Measurements from ENCODE around the gene VPS4B. TPM values are rescaled to one million over a fixed set of nuclear protein-coding genes. Genes with fewer than 3 reads are reported as not detected.

VPS4B gene
- total and polyA plus RNA-seq, 2 donors (not counting 3 experiments of a cell fraction or from before 2014, with no cell fraction given): 10.5 to 54.7 TPM

DNA sequence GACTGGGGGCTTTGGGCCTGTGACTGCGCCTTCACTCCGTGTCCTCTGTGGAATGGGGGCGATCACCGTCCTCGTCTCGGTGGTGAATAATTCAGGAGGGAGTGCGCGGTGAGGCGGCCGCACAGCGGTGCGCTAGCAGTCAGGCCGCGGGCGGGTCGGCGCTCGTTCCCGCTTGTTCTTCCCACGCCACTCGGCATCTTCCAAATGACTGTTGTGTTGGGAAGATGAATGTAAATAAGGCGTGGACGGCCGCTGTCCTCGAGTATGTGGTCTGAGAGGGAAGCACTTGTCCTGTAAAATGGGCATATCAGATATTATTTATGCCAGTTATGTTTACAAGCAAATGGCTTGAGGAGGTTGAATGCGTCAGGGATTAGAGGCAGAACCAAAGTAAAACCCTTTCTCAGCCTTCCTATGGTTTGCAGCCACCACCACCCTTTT is 608 bp upstream of the VPS4B start:
- Histone ChIP-seq H4K20me1 (replicated peaks; ENCODE audit: control insufficient read depth, extremely low read depth, insufficient read depth, low read length) (no peaks in the 10 kb centered on the region), H3K27ac (ENCODE audit: insufficient read depth, low read depth, low read length) (peak overlapping the region; percentile 69), H2AFZ (ENCODE audit: low read depth, low read length) (peak overlapping the region; percentile 65), H3K27me3 (ENCODE audit: control insufficient read depth in 2 of 2, insufficient read depth in 2 of 2, low read length in 2 of 2) (peaks cover 2 to 3% of the 10 kb centered on the region in 2 experiments), H3K9me1 (replicated peaks; ENCODE audit: control insufficient read depth, extremely low read depth, insufficient read depth, low read length) (no peaks in the 10 kb centered on the region), H3K79me2 (ENCODE audit: control insufficient read depth, insufficient read depth, low read length) (peaks cover 39% of the 10 kb centered on the region), H3K9me3 (replicated peaks; ENCODE audit: control insufficient read depth, insufficient read depth, low read length) (no peaks in the 10 kb centered on the region), H3K4me1 (ENCODE audit: control insufficient read depth, extremely low read depth, insufficient read depth, low read length) (peaks cover 10% of the 10 kb centered on the region), H3K36me3 (ENCODE audit: control insufficient read depth in 2 of 2, extremely low read depth in 1 of 2, insufficient read depth in 2 of 2, low read length in 2 of 2) (no peaks in the 10 kb centered on the region), H3K4me2 (ENCODE audit: insufficient read depth, low read length) (peak overlapping the region; percentile 81), H3K4me3 (replicated peaks in 1 of 3; ENCODE audit: insufficient read depth in 1 of 3, low read depth in 1 of 3, low read length in 3 of 3) (peak overlapping the region; percentile 29 to 67 (median 66)), H3K9ac (replicated peaks; ENCODE audit: extremely low read depth, insufficient read depth, low read length) (peak overlapping the region; percentile 94)
- no peak for DNase-seq (ENCODE audit: low read depth, low spot score)
- intact Hi-C loops (cut with micrococcal nuclease): loop anchor here (1.0 to 5.0 kb wide), 6 partner anchors 56 to 708 kb away; partner anchors contain the start of genes KDSR, PHLPP1 and SERPINB8
- dilution Hi-C loops (cut with MboI; ENCODE audit: extremely low pct_ligation_motif_present, low sequenced_read_pairs): no loop called here
- CTCF ChIA-PET: interaction anchor here (1.3 kb wide), 1 partner anchor 16 kb away, joined by 4 read pairs; no protein-coding TSS in a partner anchor
- no peak for FAIRE-seq
- TF ChIP-seq, protein P1, sequence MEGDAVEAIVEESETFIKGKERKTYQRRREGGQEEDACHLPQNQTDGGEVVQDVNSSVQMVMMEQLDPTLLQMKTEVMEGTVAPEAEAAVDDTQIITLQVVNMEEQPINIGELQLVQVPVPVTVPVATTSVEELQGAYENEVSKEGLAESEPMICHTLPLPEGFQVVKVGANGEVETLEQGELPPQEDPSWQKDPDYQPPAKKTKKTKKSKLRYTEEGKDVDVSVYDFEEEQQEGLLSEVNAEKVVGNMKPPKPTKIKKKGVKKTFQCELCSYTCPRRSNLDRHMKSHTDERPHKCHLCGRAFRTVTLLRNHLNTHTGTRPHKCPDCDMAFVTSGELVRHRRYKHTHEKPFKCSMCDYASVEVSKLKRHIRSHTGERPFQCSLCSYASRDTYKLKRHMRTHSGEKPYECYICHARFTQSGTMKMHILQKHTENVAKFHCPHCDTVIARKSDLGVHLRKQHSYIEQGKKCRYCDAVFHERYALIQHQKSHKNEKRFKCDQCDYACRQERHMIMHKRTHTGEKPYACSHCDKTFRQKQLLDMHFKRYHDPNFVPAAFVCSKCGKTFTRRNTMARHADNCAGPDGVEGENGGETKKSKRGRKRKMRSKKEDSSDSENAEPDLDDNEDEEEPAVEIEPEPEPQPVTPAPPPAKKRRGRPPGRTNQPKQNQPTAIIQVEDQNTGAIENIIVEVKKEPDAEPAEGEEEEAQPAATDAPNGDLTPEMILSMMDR (IDR thresholded peaks at IDR 0.05; ENCODE audit: extremely low read depth in 1 of 2, insufficient read depth in 1 of 2, low read depth in 1 of 2, low read length in 2 of 2): peak in 1 of 2 donors; percentile 27
- TF ChIP-seq POLR2AphosphoS5 (IDR thresholded peaks at IDR 0.05; ENCODE audit: insufficient read depth, low read depth, low read length): no peak
- POLR2A ChIA-PET: interaction anchor here (1.0 kb wide), 2 partner anchors 12 to 55 kb away, joined by 5 to 7 read pairs; no protein-coding TSS in a partner anchor
- BruUV-seq (replicated peaks): TSS peak; percentile 98

DNA sequence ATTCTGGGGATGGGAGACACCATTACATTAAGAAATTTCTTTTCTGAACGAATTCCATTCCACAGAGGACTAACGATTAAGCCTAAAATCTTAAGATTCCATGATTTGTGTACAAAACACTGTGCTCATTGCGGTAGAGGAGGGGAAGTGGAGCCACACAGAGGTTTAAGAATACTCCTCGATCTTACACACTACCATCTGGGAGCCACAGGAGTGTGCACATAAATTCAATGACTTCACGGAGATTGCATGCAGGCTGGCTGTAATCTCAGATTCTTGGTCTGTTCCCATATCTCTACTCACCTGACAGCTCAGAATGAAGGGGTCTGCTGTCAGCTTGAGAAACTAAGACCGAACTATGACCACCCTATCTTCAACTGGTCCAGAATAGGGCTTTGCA is 762 bp downstream of the VPS4B start:
- intact Hi-C loops (cut with micrococcal nuclease) (loop anchor here (5.0 kb wide), 2 partner anchors 79 to 99 kb away; no protein-coding TSS in a partner anchor), dilution Hi-C loops (cut with MboI; ENCODE audit: extremely low pct_ligation_motif_present, low sequenced_read_pairs) (no loop called here)
- Histone ChIP-seq H3K36me3 (ENCODE audit: control insufficient read depth in 2 of 2, extremely low read depth in 1 of 2, insufficient read depth in 2 of 2, low read length in 2 of 2) (peaks cover 0 to 2% of the 10 kb centered on the region in 2 experiments), H3K4me1 (ENCODE audit: control insufficient read depth, extremely low read depth, insufficient read depth, low read length) (peaks cover 10% of the 10 kb centered on the region), H3K4me3 (replicated peaks in 1 of 3; ENCODE audit: insufficient read depth in 1 of 3, low read depth in 1 of 3, low read length in 3 of 3) (peak overlapping the region; percentile 67 to 95 (median 83)), H3K9me1 (replicated peaks; ENCODE audit: control insufficient read depth, extremely low read depth, insufficient read depth, low read length) (no peaks in the 10 kb centered on the region), H3K4me2 (ENCODE audit: insufficient read depth, low read length) (peak overlapping the region; percentile 93), H3K9ac (replicated peaks; ENCODE audit: extremely low read depth, insufficient read depth, low read length) (peak overlapping the region; percentile 94), H4K20me1 (replicated peaks; ENCODE audit: control insufficient read depth, extremely low read depth, insufficient read depth, low read length) (no peaks in the 10 kb centered on the region), H3K9me3 (replicated peaks; ENCODE audit: control insufficient read depth, insufficient read depth, low read length) (no peaks in the 10 kb centered on the region), H2AFZ (ENCODE audit: low read depth, low read length) (no peak overlapping the region), H3K27ac (ENCODE audit: insufficient read depth, low read depth, low read length) (peak overlapping the region; percentile 69), H3K79me2 (ENCODE audit: control insufficient read depth, insufficient read depth, low read length) (peaks cover 52% of the 10 kb centered on the region), H3K27me3 (ENCODE audit: control insufficient read depth in 2 of 2, insufficient read depth in 2 of 2, low read length in 2 of 2) (peaks cover 0 to 2% of the 10 kb centered on the region in 2 experiments)
- ChIA-PET POLR2A (no interaction called here), CTCF (interaction anchor here (1.3 kb wide), 1 partner anchor 18 kb away, joined by 4 read pairs; no protein-coding TSS in a partner anchor)
- BruUV-seq (replicated peaks): no TSS peak
- DNase-seq (ENCODE audit: low read depth, low spot score) (no peak), FAIRE-seq (no peak)
- TF ChIP-seq, protein P2, sequence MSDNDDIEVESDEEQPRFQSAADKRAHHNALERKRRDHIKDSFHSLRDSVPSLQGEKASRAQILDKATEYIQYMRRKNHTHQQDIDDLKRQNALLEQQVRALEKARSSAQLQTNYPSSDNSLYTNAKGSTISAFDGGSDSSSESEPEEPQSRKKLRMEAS (IDR thresholded peaks at IDR 0.05; ENCODE audit: insufficient read depth, insufficient read length): no peak
- no peak for TF ChIP-seq FOS (IDR thresholded peaks at IDR 0.05; ENCODE audit: borderline replicate concordance, insufficient read depth, low read length)
